H9 (cell line): ENCODE results near the gene GPR155. TPM values are rescaled to one million over a fixed set of nuclear protein-coding genes. Genes with fewer than 3 reads are reported as not detected.

Source experiments
- DNase-seq: peaks from one replicate; pipeline ENCODE4 v3.0.0-alpha.2; 2017
- H2AFZ ChIP-seq: one replicate; pipeline ENCODE4 v1.6.1; 2013; ENCODE audit warnings: mild to moderate bottlenecking, low read length, control low read depth, moderate library complexity
- H2AK5ac ChIP-seq: 2 replicates; pipeline ENCODE4 v1.6.1; 2013; ENCODE audit warnings: low read length, control low read depth, mixed read lengths; ENCODE audit not compliant: insufficient read length
- H2BK120ac ChIP-seq: one replicate; pipeline ENCODE4 v1.6.1; 2013; ENCODE audit warnings: low read depth, mild to moderate bottlenecking, low read length, control low read depth, inconsistent platforms; ENCODE audit not compliant: poor library complexity, severe bottlenecking
- H2BK12ac ChIP-seq: 2 replicates; pipeline ENCODE4 v1.6.1; 2013; ENCODE audit warnings: low read length, control low read depth, mixed read lengths, low read depth; ENCODE audit not compliant: insufficient read length
- H2BK15ac ChIP-seq: 2 replicates; pipeline ENCODE4 v1.6.1; 2013; ENCODE audit warnings: low read depth, low read length, control low read depth
- H2BK20ac ChIP-seq: one replicate; pipeline ENCODE4 v1.6.1; 2013; ENCODE audit warnings: low read depth, mild to moderate bottlenecking, low read length, control low read depth, inconsistent platforms; ENCODE audit not compliant: poor library complexity, severe bottlenecking
- H2BK5ac ChIP-seq: 2 replicates; pipeline ENCODE4 v1.6.1; 2013; ENCODE audit warnings: low read length, control low read depth, mixed read lengths; ENCODE audit not compliant: insufficient read length
- H3K14ac ChIP-seq: 2 replicates; pipeline ENCODE4 v1.6.1; 2013; ENCODE audit warnings: low read length, control low read depth; ENCODE audit not compliant: insufficient read depth
- H3K18ac ChIP-seq: 2 replicates; pipeline ENCODE4 v1.6.1; 2013; ENCODE audit warnings: low read depth, mild to moderate bottlenecking, mixed read lengths, low read length, control low read depth; ENCODE audit not compliant: insufficient read length
- H3K23ac ChIP-seq: 2 replicates; pipeline ENCODE4 v1.6.1; 2013; ENCODE audit warnings: low read length, control low read depth, mixed read lengths, low read depth; ENCODE audit not compliant: insufficient read length
- H3K23me2 ChIP-seq: 2 replicates; pipeline ENCODE4 v1.6.1; 2013; ENCODE audit warnings: low read depth, mild to moderate bottlenecking, mixed read lengths, low read length, control low read depth; ENCODE audit not compliant: insufficient read length, poor library complexity, severe bottlenecking
- H3K27ac ChIP-seq: 2 replicates; pipeline ENCODE4 v1.5.1; 2013; ENCODE audit warnings: low read length, control low read depth, mixed read lengths, low read depth; ENCODE audit not compliant: insufficient read length
- H3K27me3 ChIP-seq: 2 replicates; pipeline ENCODE4 v1.6.1; 2013; ENCODE audit warnings: low read length, control low read depth, inconsistent platforms; ENCODE audit not compliant: insufficient read depth
- H3K4ac ChIP-seq: 2 replicates; pipeline ENCODE4 v1.6.1; 2013; ENCODE audit warnings: low read depth, mild to moderate bottlenecking, control low read depth, inconsistent platforms, low read length, moderate library complexity
- H3K4me1 ChIP-seq: 2 replicates; pipeline ENCODE4 v1.6.1; 2013; ENCODE audit warnings: low read length, control low read depth, inconsistent platforms; ENCODE audit not compliant: insufficient read depth
- H3K4me2 ChIP-seq: 2 replicates; pipeline ENCODE4 v1.6.1; 2013; ENCODE audit warnings: low read length, control low read depth, mixed read lengths; ENCODE audit not compliant: insufficient read length, insufficient read depth
- H3K56ac ChIP-seq: 2 replicates; pipeline ENCODE4 v1.6.1; 2013; ENCODE audit warnings: low read depth, mild to moderate bottlenecking, mixed read lengths, low read length, control low read depth; ENCODE audit not compliant: insufficient read length
- H3K79me1 ChIP-seq: 2 replicates; pipeline ENCODE4 v1.6.1; 2013; ENCODE audit warnings: low read depth, mild to moderate bottlenecking, moderate library complexity, low read length, control low read depth, inconsistent platforms; ENCODE audit not compliant: insufficient read depth, poor library complexity, severe bottlenecking
- H3K79me2 ChIP-seq: 2 replicates; pipeline ENCODE4 v1.6.1; 2013; ENCODE audit warnings: low read length, control low read depth, inconsistent platforms; ENCODE audit not compliant: insufficient read depth
- H3K9ac ChIP-seq: 2 replicates; pipeline ENCODE4 v1.6.1; 2013; ENCODE audit warnings: low read length, control low read depth, mixed read lengths; ENCODE audit not compliant: insufficient read length; ENCODE audit errors: extremely low read depth
- H3K9me3 ChIP-seq: one replicate; pipeline ENCODE4 v1.6.1; 2013; ENCODE audit warnings: low read depth, low read length, inconsistent platforms; ENCODE audit not compliant: control insufficient read depth
- H3T11ph ChIP-seq: one replicate; pipeline ENCODE4 v1.6.1; 2013; ENCODE audit warnings: mild to moderate bottlenecking, low read length, control low read depth, inconsistent platforms
- H4K20me1 ChIP-seq: one replicate; pipeline ENCODE4 v1.6.1; 2013; ENCODE audit not compliant: control insufficient read depth, insufficient read length, insufficient read depth
- H4K5ac ChIP-seq: 2 replicates; pipeline ENCODE4 v1.6.1; 2013; ENCODE audit warnings: low read depth, mild to moderate bottlenecking, mixed read lengths, low read length, control low read depth; ENCODE audit not compliant: insufficient read length
- H4K8ac ChIP-seq: replicated peaks from 2 replicates; pipeline ENCODE4 v1.6.1; 2013; ENCODE audit warnings: low read length, control low read depth, mixed read lengths, low read depth; ENCODE audit not compliant: insufficient read length
- H4K91ac ChIP-seq: 2 replicates; pipeline ENCODE4 v1.6.1; 2013; ENCODE audit warnings: low read depth, mild to moderate bottlenecking, moderate library complexity, mixed read lengths, low read length, control low read depth; ENCODE audit not compliant: insufficient read length
- H3K27ac Mint-ChIP-seq, 3 experiments: 2 replicates in 2 of 3; 3 replicates in 1 of 3; pipeline ENCODE4 v1.8.0; 2020 to 2021; ENCODE audit warnings: mixed read lengths in 3 of 3, mild to moderate bottlenecking in 1 of 3, moderate library complexity in 1 of 3
- H3K27me3 Mint-ChIP-seq: 2 replicates; pipeline ENCODE4 v1.8.0; 2021; ENCODE audit warnings: low read depth, mild to moderate bottlenecking, moderate library complexity, mixed read lengths
- H3K36me3 Mint-ChIP-seq, 3 experiments: 2 replicates in 2 of 3; 3 replicates in 1 of 3; pipeline ENCODE4 v1.8.0; 2020 to 2021; ENCODE audit warnings: low read depth in 3 of 3, mixed read lengths in 3 of 3; ENCODE audit not compliant: insufficient read depth in 1 of 3
- H3K4me1 Mint-ChIP-seq, 2 experiments: 2 replicates each; pipeline ENCODE4 v1.8.0; 2020; ENCODE audit warnings: mixed read lengths in 2 of 2
- H3K4me3 Mint-ChIP-seq, 2 experiments: 2 replicates in 1 of 2; 3 replicates in 1 of 2; pipeline ENCODE4 v1.8.0; 2020 to 2021; ENCODE audit warnings: mild to moderate bottlenecking in 2 of 2, mixed read lengths in 2 of 2, moderate library complexity in 1 of 2
- H3K9me3 Mint-ChIP-seq, 2 experiments: 2 replicates in 1 of 2; 3 replicates in 1 of 2; pipeline ENCODE4 v1.8.0; 2020; ENCODE audit warnings: mild to moderate bottlenecking in 2 of 2, mixed read lengths in 2 of 2, moderate library complexity in 1 of 2
- WGBS: extraction: QIAGEN DNeasy Blood & Tissue Kit; methylation state at CpG from one replicate; pipeline ENCODE4 v1.1.7; 2013; ENCODE audit warnings: missing lambda C conversion rate, low lambda C conversion rate, mixed read lengths; ENCODE audit not compliant: insufficient read length; ENCODE audit errors: extremely low coverage; 5-methylcytosine and 5-hydroxymethylcytosine counted together
- total RNA-seq: library from RNA; stranded (reverse); gene quantifications from 2 replicates; pipeline ENCODE4 v1.2.1, GENCODE V29; 2021
- TF ChIP-seq, protein P1 (sequence below): fragments of 200-600 bp; sonication (generic); conservative IDR thresholded peaks from 3 replicates; pipeline ENCODE4 v1.8.0; 2021; ENCODE audit warnings: antibody characterized with exemption, mild to moderate bottlenecking

The GPR155 gene
- total RNA-seq, 1 experiment from 2014 or later: 0.35 TPM

DNA sequence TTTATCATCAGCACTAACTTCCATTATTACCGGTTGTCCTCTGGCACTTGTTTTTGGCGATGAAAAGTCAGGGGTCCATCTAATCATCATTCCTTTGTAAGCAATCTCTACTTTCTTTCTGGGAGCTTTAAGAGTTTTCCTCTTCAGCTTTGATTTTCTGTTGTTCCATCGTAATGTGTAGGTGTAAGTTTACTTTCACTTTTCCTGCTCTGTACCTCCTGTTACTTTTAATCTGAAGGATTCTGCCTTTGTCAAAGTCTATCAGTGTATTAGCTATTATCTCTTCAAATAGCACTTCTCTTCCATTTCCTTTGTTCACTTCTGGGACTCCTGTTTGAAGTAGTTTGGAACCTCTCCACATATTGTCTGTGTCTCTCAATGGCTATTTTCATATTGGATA, 25.5 kb upstream of the GPR155 start:
- no peaks in the 10 kb centered on the region for H3K79me2 ChIP-seq
- H2BK12ac ChIP-seq: no peak overlapping the region
- no peaks in the 10 kb centered on the region for H3K27me3 ChIP-seq
- H3T11ph ChIP-seq: no peak overlapping the region
- H4K8ac ChIP-seq: no peak overlapping the region
- H3K4me1 Mint-ChIP-seq: no peaks in the 10 kb centered on the region
- H3K9ac ChIP-seq: no peak overlapping the region
- H3K9me3 Mint-ChIP-seq: peaks cover 67 to 68% of the 10 kb centered on the region in 2 experiments
- H3K9me3 ChIP-seq: peaks cover 29% of the 10 kb centered on the region
- no peak overlapping the region for H2BK5ac ChIP-seq
- H3K4ac ChIP-seq: no peak overlapping the region
- DNase-seq: no peak
- H3K4me1 ChIP-seq: no peaks in the 10 kb centered on the region
- no peak overlapping the region for H3K27ac Mint-ChIP-seq
- H3K36me3 Mint-ChIP-seq: peaks cover 23 to 38% (median 37%) of the 10 kb centered on the region in 3 experiments
- H3K23me2 ChIP-seq: no peaks in the 10 kb centered on the region
- no peak overlapping the region for H3K18ac ChIP-seq
- no peak overlapping the region for H2BK120ac ChIP-seq
- H2AK5ac ChIP-seq: no peak overlapping the region
- H3K27ac ChIP-seq: no peak overlapping the region
- H3K56ac ChIP-seq: no peak overlapping the region
- H3K27me3 Mint-ChIP-seq: peaks cover 5% of the 10 kb centered on the region
- no peak overlapping the region for H3K14ac ChIP-seq
- no peak overlapping the region for H3K23ac ChIP-seq
- no peak overlapping the region for H2BK20ac ChIP-seq
- no peak overlapping the region for H2BK15ac ChIP-seq
- no peaks in the 10 kb centered on the region for H4K20me1 ChIP-seq
- TF ChIP-seq, protein P1, sequence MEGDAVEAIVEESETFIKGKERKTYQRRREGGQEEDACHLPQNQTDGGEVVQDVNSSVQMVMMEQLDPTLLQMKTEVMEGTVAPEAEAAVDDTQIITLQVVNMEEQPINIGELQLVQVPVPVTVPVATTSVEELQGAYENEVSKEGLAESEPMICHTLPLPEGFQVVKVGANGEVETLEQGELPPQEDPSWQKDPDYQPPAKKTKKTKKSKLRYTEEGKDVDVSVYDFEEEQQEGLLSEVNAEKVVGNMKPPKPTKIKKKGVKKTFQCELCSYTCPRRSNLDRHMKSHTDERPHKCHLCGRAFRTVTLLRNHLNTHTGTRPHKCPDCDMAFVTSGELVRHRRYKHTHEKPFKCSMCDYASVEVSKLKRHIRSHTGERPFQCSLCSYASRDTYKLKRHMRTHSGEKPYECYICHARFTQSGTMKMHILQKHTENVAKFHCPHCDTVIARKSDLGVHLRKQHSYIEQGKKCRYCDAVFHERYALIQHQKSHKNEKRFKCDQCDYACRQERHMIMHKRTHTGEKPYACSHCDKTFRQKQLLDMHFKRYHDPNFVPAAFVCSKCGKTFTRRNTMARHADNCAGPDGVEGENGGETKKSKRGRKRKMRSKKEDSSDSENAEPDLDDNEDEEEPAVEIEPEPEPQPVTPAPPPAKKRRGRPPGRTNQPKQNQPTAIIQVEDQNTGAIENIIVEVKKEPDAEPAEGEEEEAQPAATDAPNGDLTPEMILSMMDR: no peak
- no peak overlapping the region for H3K4me2 ChIP-seq
- no CpG with 5 or more reads among the region's 3 CpGs for whole genome bisulfite sequencing
- H4K91ac ChIP-seq: no peak overlapping the region
- no peaks in the 10 kb centered on the region for H3K79me1 ChIP-seq
- no peak overlapping the region for H2AFZ ChIP-seq
- H3K4me3 Mint-ChIP-seq: no peak overlapping the region
- H4K5ac ChIP-seq: no peak overlapping the region
